PC-3 (cell line): ENCODE data around the gene LTBP3. TPM values are rescaled to one million over a fixed set of nuclear protein-coding genes. Genes with fewer than 3 reads are reported as not detected.

ENCODE experiments used
- ATAC-seq: fragments of 200-7000 bp; cut with Tn5 transposase; 2 replicates; pipeline ENCODE4 v1.9.1; 2020; ENCODE audit warnings: mild to moderate bottlenecking, moderate library complexity
- BruUV-seq: library from RNA; stranded (reverse); fragments of 400-500 nt; replicated peaks from 2 replicates; lab custom pipeline; 2021; lab: Mats Ljungman, UMichigan
- CTCF ChIA-PET: fragments of 300-600 bp; sonication (Branson Sonifier 250); formaldehyde crosslinking; loops from one replicate; lab custom pipeline; 2022; ENCODE audit warnings: antibody characterized with exemption; lab: Charles Lee
- POLR2A ChIA-PET: fragments of 300-600 bp; sonication (Branson Sonifier 250); formaldehyde crosslinking; loops from one replicate; lab custom pipeline; 2022; ENCODE audit warnings: antibody characterized with exemption; ENCODE audit not compliant: unreplicated experiment; lab: Charles Lee
- DNase-seq: peaks from one replicate; pipeline ENCODE4 v3.0.0-alpha.2; 2015
- H2AFZ ChIP-seq: fragments of 300-600 bp; sonication (generic); 2 replicates; pipeline ENCODE4 v1.6.0; 2016; ENCODE audit warnings: antibody characterized with exemption, low read length
- H3F3A ChIP-seq: fragments of 300-600 bp; sonication (generic); one replicate; pipeline ENCODE4 v1.6.0; 2017; ENCODE audit warnings: antibody characterized with exemption, low read length, control low read depth, mild to moderate bottlenecking; ENCODE audit not compliant: unreplicated experiment
- H3K27ac ChIP-seq: fragments of 300-600 bp; sonication (generic); 2 replicates; pipeline ENCODE4 v1.5.1; 2016; ENCODE audit warnings: mild to moderate bottlenecking, low read length
- H3K27me3 ChIP-seq: fragments of 300-600 bp; sonication (generic); 2 replicates; pipeline ENCODE4 v1.6.1; 2016; ENCODE audit warnings: low read length, mixed read lengths
- H3K36me3 ChIP-seq: fragments of 300-600 bp; sonication (generic); 2 replicates; pipeline ENCODE4 v1.6.1; 2016; ENCODE audit warnings: low read depth, mixed run types, low read length, mixed read lengths
- H3K4me1 ChIP-seq: fragments of 300-600 bp; sonication (generic); 2 replicates; pipeline ENCODE4 v1.5.1; 2016; ENCODE audit warnings: low read length; ENCODE audit not compliant: insufficient read depth
- H3K4me2 ChIP-seq: fragments of 300-600 bp; sonication (generic); 2 replicates; pipeline ENCODE4 v1.6.0; 2016; ENCODE audit warnings: low read length
- H3K4me3 ChIP-seq: fragments of 300-600 bp; sonication (generic); 2 replicates; pipeline ENCODE4 v1.5.1; 2016; ENCODE audit warnings: mild to moderate bottlenecking, low read length, mixed read lengths
- H3K79me2 ChIP-seq: fragments of 300-600 bp; sonication (generic); 2 replicates; pipeline ENCODE4 v1.6.1; 2017; ENCODE audit warnings: low read length, mixed read lengths
- H3K9ac ChIP-seq: fragments of 300-600 bp; sonication (generic); 2 replicates; pipeline ENCODE4 v1.6.0; 2016; ENCODE audit warnings: mild to moderate bottlenecking, low read length
- H3K9me2 ChIP-seq: fragments of 300-600 bp; sonication (generic); replicated peaks from 2 replicates; pipeline ENCODE4 v1.6.1; 2016; ENCODE audit warnings: mixed run types, low read length, mixed read lengths
- H3K9me3 ChIP-seq: fragments of 300-600 bp; sonication (generic); 2 replicates; pipeline ENCODE4 v1.6.1; 2016; ENCODE audit warnings: low read length, mixed read lengths
- H4K20me1 ChIP-seq: fragments of 300-600 bp; sonication (generic); 2 replicates; pipeline ENCODE4 v1.6.1; 2016; ENCODE audit warnings: low read length, mixed read lengths
- CTCF ChIP-seq: fragments of 300-600 bp; sonication (generic); conservative IDR thresholded peaks from 2 replicates; pipeline ENCODE4 v1.5.1; 2017; ENCODE audit warnings: antibody characterized with exemption, low read depth, mild to moderate bottlenecking, low read length
- EZH2 ChIP-seq: fragments of 300-600 bp; sonication (generic); IDR thresholded peaks from one replicate; pipeline ENCODE4 v1.6.1; 2017; ENCODE audit warnings: antibody characterized with exemption, mild to moderate bottlenecking, low read length; ENCODE audit not compliant: unreplicated experiment
- EZH2phosphoT487 ChIP-seq: fragments of 300-600 bp; sonication (generic); IDR thresholded peaks from 2 replicates; pipeline ENCODE4 v1.6.1; 2018; ENCODE audit warnings: mild to moderate bottlenecking, antibody characterized with exemption, low read length, borderline replicate concordance
- intact Hi-C: fragments of 100-400 bp; cut with micrococcal nuclease; formaldehyde crosslinking; loops from 2 replicates; pipeline ENCODE4 v1.9.0; 2023
- total RNA-seq: library from RNA; depleted of rRNA; stranded (reverse); fragments of >200 nt; gene quantifications from 2 replicates; pipeline ENCODE4 v1.2.3, GENCODE V29; 2014

The LTBP3 gene
- total RNA-seq, 1 experiment from 2014 or later, result 197 TPM

DNA sequence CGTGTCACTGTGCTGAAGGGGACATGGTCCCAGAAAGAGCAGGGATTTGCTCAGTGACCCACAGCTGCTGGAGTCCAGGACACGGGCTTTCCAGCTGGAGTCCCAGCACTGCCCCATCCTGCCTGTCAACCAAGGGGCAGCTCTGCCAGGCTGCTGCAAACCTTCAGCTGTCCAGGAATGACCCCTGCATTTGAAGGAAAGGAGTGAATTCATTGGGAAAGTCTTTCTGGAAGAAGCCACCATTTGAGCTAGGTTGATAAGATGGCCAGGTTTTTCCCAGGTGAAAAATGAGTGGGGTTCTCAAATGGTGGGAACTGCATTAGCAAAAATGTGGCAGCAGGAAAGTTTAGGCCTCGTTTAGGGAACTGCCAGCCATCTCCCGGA lies 28.1 kb upstream of the LTBP3 start:
- no peak overlapping the region for H3K9ac ChIP-seq
- no peaks in the 10 kb centered on the region for H3F3A ChIP-seq
- TF ChIP-seq EZH2phosphoT487 (no peak), EZH2 (no peak), CTCF (no peak)
- no peaks in the 10 kb centered on the region for H3K27me3 ChIP-seq
- intact Hi-C loops, result no loop called here
- no peak overlapping the region for H3K27ac ChIP-seq
- H4K20me1 ChIP-seq, result no peaks in the 10 kb centered on the region
- BruUV-seq, result no TSS peak
- H3K36me3 ChIP-seq, result peaks cover 8% of the 10 kb centered on the region
- H3K4me2 ChIP-seq, result no peak overlapping the region
- CTCF ChIA-PET, result no interaction called here
- ATAC-seq, result no peak
- POLR2A ChIA-PET, result no interaction called here
- H3K79me2 ChIP-seq, result no peaks in the 10 kb centered on the region
- no peaks in the 10 kb centered on the region for H3K9me3 ChIP-seq
- H3K9me2 ChIP-seq, result no peaks in the 10 kb centered on the region
- no peaks in the 10 kb centered on the region for H3K4me1 ChIP-seq
- H3K4me3 ChIP-seq, result no peak overlapping the region
- DNase-seq, result no peak
- H2AFZ ChIP-seq, result no peak overlapping the region

GRCh38 chr11:65585396-65586246 lies 27.5 kb upstream of the LTBP3 start:
- H3K9me3 ChIP-seq, result no peaks in the 10 kb centered on the region
- no peak overlapping the region for H3K27ac ChIP-seq
- intact Hi-C loops, result no loop called here
- no peak overlapping the region for H3K4me2 ChIP-seq
- no peaks in the 10 kb centered on the region for H3K4me1 ChIP-seq
- TF ChIP-seq CTCF (no peak), EZH2phosphoT487 (no peak), EZH2 (no peak)
- H3F3A ChIP-seq, result no peaks in the 10 kb centered on the region
- H3K9ac ChIP-seq, result no peak overlapping the region
- no peaks in the 10 kb centered on the region for H4K20me1 ChIP-seq
- peaks cover 8% of the 10 kb centered on the region for H3K36me3 ChIP-seq
- BruUV-seq, result no TSS peak
- ChIA-PET POLR2A (no interaction called here), CTCF (no interaction called here)
- ATAC-seq (no peak), DNase-seq (no peak)
- no peaks in the 10 kb centered on the region for H3K27me3 ChIP-seq
- no peaks in the 10 kb centered on the region for H3K79me2 ChIP-seq
- H2AFZ ChIP-seq, result no peak overlapping the region
- no peak overlapping the region for H3K4me3 ChIP-seq
- no peaks in the 10 kb centered on the region for H3K9me2 ChIP-seq

DNA sequence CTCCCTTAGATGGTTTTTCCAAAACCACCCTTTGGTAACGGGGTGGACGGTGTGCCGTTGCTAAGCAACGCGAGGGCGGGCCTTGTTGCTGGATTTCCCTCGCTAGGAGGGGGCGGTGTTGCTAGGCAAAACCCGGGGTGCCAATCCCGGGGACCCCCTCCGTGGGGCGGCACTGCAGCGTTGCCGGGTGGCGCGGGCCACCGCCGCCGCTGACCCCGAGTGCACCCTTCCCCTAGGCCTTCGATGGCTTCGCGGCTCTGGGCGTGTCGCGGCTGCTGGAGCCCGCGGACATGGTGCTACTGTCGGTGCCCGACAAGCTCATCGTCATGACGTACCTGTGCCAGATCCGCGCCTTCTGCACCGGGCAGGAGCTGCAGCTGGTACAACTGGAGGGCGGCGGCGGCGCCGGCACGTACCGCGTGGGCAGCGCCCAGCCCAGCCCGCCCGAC lies 26.6 kb upstream of the LTBP3 start:
- H3F3A ChIP-seq, result no peaks in the 10 kb centered on the region
- H3K79me2 ChIP-seq, result no peaks in the 10 kb centered on the region
- H3K4me1 ChIP-seq, result no peaks in the 10 kb centered on the region
- H2AFZ ChIP-seq, result no peak overlapping the region
- no TSS peak for BruUV-seq
- H3K27ac ChIP-seq, result no peak overlapping the region
- ChIA-PET POLR2A (no interaction called here), CTCF (no interaction called here)
- TF ChIP-seq EZH2 (no peak), CTCF (no peak), EZH2phosphoT487 (no peak)
- H3K4me3 ChIP-seq, result no peak overlapping the region
- intact Hi-C loops, result no loop called here
- no peaks in the 10 kb centered on the region for H3K9me2 ChIP-seq
- H3K9me3 ChIP-seq, result no peaks in the 10 kb centered on the region
- H4K20me1 ChIP-seq, result no peaks in the 10 kb centered on the region
- peaks cover 8% of the 10 kb centered on the region for H3K36me3 ChIP-seq
- H3K9ac ChIP-seq, result no peak overlapping the region
- no peaks in the 10 kb centered on the region for H3K27me3 ChIP-seq
- ATAC-seq (no peak), DNase-seq (no peak)
- no peak overlapping the region for H3K4me2 ChIP-seq
